ENCODE data around the gene RPS6KA6. TPM values are rescaled to one million over a fixed set of nuclear protein-coding genes. Genes with fewer than 3 reads are reported as not detected.

Gene RPS6KA6
- polyA plus RNA-seq, 1 of the 3 experiments (the other 2 are of a cell fraction): 1.7 TPM

- TF ChIP-seq NFIC (IDR thresholded peaks at IDR 0.05; ENCODE audit: borderline replicate concordance) (no peak), USF1 (IDR thresholded peaks at IDR 0.05; ENCODE audit: borderline replicate concordance, low read depth) (no peak), ELF1 (IDR thresholded peaks at IDR 0.05) (no peak), RAD21 (IDR thresholded peaks at IDR 0.05; ENCODE audit: low read length) (no peak), GATA2 (CRISPR knock-in tag; IDR thresholded peaks at IDR 0.05) (no peak)
Measured at GRCh38 chrX:84224741-84225140, 36.7 kb upstream of the RPS6KA6 start (continued).

DNA sequence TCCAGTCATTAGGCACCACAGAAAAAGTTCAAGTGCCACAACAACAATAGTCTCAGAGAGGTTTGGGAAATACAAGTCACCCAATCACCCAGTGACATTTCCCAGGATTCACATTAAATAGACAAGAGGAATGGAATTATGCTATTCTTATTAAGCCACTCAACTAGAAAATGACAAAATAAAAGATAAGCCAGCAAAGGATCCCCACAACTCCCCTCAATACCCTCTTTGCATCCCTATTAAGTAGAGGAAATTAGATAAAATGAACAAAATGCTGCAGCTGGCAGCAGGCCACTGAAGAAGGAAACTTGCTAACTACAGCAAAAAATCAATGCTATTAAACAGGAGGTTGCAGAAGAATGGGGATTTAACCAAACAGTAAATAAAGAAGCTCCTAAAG is 35.3 kb upstream of the RPS6KA6 start:
- H3K4me2 ChIP-seq: no peak overlapping the region
- ChIA-PET POLR2A (no interaction called here), CTCF (no interaction called here)
- H3K27me3 ChIP-seq (ENCODE audit: insufficient read depth): no peaks in the 10 kb centered on the region
- no peaks in the 10 kb centered on the region for H3K9me2 ChIP-seq
- no peaks in the 10 kb centered on the region for H3K79me2 ChIP-seq (ENCODE audit: insufficient read depth)
- no peaks in the 10 kb centered on the region for H4K20me1 ChIP-seq (ENCODE audit: insufficient read depth)
- H3K9me3 ChIP-seq: no peaks in the 10 kb centered on the region
- peak; percentile 12 for DNase-seq
- H3K4me3 ChIP-seq (ENCODE audit: low read depth in 2 of 2, low read length in 1 of 2): no peak overlapping the region
- H3K4me1 ChIP-seq (ENCODE audit: control insufficient read depth in 1 of 2, insufficient read depth in 2 of 2, low read depth in 1 of 2, low read length in 1 of 2): no peaks in the 10 kb centered on the region; a peak in 2 of 4 replicates
- H2AFZ ChIP-seq (ENCODE audit: low read depth): no peak overlapping the region
- H3K9ac ChIP-seq: no peak overlapping the region
- H3F3A ChIP-seq (replicated peaks; ENCODE audit: insufficient read depth): no peaks in the 10 kb centered on the region
- no peaks in the 10 kb centered on the region for H3K36me3 ChIP-seq (replicated peaks in 1 of 2; ENCODE audit: control insufficient read depth in 1 of 2, insufficient read depth in 2 of 2, low read length in 1 of 2)
- H3K27ac ChIP-seq (ENCODE audit: low read depth in 2 of 2, low read length in 1 of 2): no peak overlapping the region; a peak in 1 of 4 replicates
- TF ChIP-seq GATA2 (CRISPR knock-in tag; IDR thresholded peaks at IDR 0.05): peak; percentile 51
- TF ChIP-seq SMC3 (IDR thresholded peaks at IDR 0.05; ENCODE audit: low read depth, low read length): no peak
- TF ChIP-seq RCOR1 (IDR thresholded peaks at IDR 0.05; ENCODE audit: low read length): 0 out of 2 replicates have a peak, but pooled peaks have one; percentile 7
- TF ChIP-seq FOSL2 (IDR thresholded peaks at IDR 0.05; ENCODE audit: borderline replicate concordance, low read depth): no peak
- peak in 1 of 2 experiments; percentile 37; a peak in 1 of 4 replicates for TF ChIP-seq EP300 (IDR thresholded peaks at IDR 0.05; ENCODE audit: borderline replicate concordance in 1 of 2, low read depth in 1 of 2, low read length in 1 of 2)
- TF ChIP-seq, protein P1, sequence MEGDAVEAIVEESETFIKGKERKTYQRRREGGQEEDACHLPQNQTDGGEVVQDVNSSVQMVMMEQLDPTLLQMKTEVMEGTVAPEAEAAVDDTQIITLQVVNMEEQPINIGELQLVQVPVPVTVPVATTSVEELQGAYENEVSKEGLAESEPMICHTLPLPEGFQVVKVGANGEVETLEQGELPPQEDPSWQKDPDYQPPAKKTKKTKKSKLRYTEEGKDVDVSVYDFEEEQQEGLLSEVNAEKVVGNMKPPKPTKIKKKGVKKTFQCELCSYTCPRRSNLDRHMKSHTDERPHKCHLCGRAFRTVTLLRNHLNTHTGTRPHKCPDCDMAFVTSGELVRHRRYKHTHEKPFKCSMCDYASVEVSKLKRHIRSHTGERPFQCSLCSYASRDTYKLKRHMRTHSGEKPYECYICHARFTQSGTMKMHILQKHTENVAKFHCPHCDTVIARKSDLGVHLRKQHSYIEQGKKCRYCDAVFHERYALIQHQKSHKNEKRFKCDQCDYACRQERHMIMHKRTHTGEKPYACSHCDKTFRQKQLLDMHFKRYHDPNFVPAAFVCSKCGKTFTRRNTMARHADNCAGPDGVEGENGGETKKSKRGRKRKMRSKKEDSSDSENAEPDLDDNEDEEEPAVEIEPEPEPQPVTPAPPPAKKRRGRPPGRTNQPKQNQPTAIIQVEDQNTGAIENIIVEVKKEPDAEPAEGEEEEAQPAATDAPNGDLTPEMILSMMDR (IDR thresholded peaks at IDR 0.05): no peak
- TF ChIP-seq FOXJ3 (CRISPR knock-in tag; IDR thresholded peaks at IDR 0.05): no peak

DNA sequence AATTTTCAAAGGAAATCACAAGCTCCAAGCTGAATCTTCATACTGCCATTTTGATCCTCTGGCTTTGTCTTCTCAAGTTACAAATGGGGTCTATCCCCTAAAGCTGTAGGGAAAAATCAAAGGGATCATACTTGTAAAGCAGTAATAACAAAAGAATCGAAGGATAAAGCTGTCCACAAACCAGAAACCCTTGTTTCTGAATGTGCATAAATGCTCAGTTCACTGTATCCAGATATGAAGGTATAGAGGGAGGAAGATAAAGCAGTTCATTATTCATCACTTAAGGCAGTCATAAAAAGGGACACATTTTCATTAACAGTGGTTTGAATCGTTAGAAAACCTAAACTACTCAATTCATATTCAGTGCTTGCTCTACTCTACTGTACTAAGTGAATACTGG is 33.2 kb upstream of the RPS6KA6 start:
- no peaks in the 10 kb centered on the region for H3K36me3 ChIP-seq (replicated peaks in 1 of 2; ENCODE audit: control insufficient read depth in 1 of 2, insufficient read depth in 2 of 2, low read length in 1 of 2)
- no peak overlapping the region for H2AFZ ChIP-seq (ENCODE audit: low read depth)
- TF ChIP-seq ZBTB33 (IDR thresholded peaks at IDR 0.05; ENCODE audit: borderline replicate concordance, low read depth): no peak
- TF ChIP-seq MEF2A (IDR thresholded peaks at IDR 0.05; ENCODE audit: borderline replicate concordance, low read depth): no peak
- TF ChIP-seq FOXJ3 (CRISPR knock-in tag; IDR thresholded peaks at IDR 0.05): no peak
- no peak for TF ChIP-seq RXRA (IDR thresholded peaks at IDR 0.05; ENCODE audit: borderline replicate concordance, low read depth)
- no peak for TF ChIP-seq EP300 (IDR thresholded peaks at IDR 0.05; ENCODE audit: borderline replicate concordance in 1 of 2, low read depth in 1 of 2, low read length in 1 of 2)
- no peak for TF ChIP-seq FOSL2 (IDR thresholded peaks at IDR 0.05; ENCODE audit: borderline replicate concordance, low read depth)
- no peak for TF ChIP-seq MAX (IDR thresholded peaks at IDR 0.05; ENCODE audit: low read depth)
- no peak for TF ChIP-seq GATA2 (CRISPR knock-in tag; IDR thresholded peaks at IDR 0.05)
- TF ChIP-seq RAD21 (IDR thresholded peaks at IDR 0.05; ENCODE audit: low read length): no peak
- TF ChIP-seq ELF1 (IDR thresholded peaks at IDR 0.05): no peak
- TF ChIP-seq, protein P2, sequence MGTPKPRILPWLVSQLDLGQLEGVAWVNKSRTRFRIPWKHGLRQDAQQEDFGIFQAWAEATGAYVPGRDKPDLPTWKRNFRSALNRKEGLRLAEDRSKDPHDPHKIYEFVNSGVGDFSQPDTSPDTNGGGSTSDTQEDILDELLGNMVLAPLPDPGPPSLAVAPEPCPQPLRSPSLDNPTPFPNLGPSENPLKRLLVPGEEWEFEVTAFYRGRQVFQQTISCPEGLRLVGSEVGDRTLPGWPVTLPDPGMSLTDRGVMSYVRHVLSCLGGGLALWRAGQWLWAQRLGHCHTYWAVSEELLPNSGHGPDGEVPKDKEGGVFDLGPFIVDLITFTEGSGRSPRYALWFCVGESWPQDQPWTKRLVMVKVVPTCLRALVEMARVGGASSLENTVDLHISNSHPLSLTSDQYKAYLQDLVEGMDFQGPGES (IDR thresholded peaks at IDR 0.05; ENCODE audit: low read depth, low read length): no peak
- no peaks in the 10 kb centered on the region for H3K27me3 ChIP-seq (ENCODE audit: insufficient read depth)
- H3K4me3 ChIP-seq (ENCODE audit: low read depth in 2 of 2, low read length in 1 of 2): no peak overlapping the region
- no peak overlapping the region for H3K4me2 ChIP-seq
- no peaks in the 10 kb centered on the region for H3K79me2 ChIP-seq (ENCODE audit: insufficient read depth)
- H4K20me1 ChIP-seq (ENCODE audit: insufficient read depth): no peaks in the 10 kb centered on the region
- H3K9ac ChIP-seq: no peak overlapping the region
- DNase-seq: no peak
- H3K9me2 ChIP-seq: no peaks in the 10 kb centered on the region
- no peak overlapping the region for H3K27ac ChIP-seq (ENCODE audit: low read depth in 2 of 2, low read length in 1 of 2)
- WGBS (ENCODE audit: low lambda C conversion rate): 10% methylated on average over 2 of the region's 2 CpGs
- ChIA-PET POLR2A (no interaction called here), CTCF (interaction anchor here (1.2 kb wide), 1 partner anchor 123 kb away, joined by 3 read pairs; no protein-coding TSS in a partner anchor)
- H3K9me3 ChIP-seq: no peaks in the 10 kb centered on the region
- H3K4me1 ChIP-seq (ENCODE audit: control insufficient read depth in 1 of 2, insufficient read depth in 2 of 2, low read depth in 1 of 2, low read length in 1 of 2): peaks cover 0 to 2% of the 10 kb centered on the region in 2 experiments; a peak in 2 of 4 replicates
- no peaks in the 10 kb centered on the region for H3F3A ChIP-seq (replicated peaks; ENCODE audit: insufficient read depth)

Data from SK-N-SH (cell line).